CD4-positive, alpha-beta T cell (primary cell): ENCODE data around the gene ADGRB3. TPM values are rescaled to one million over a fixed set of nuclear protein-coding genes. Genes with fewer than 3 reads are reported as not detected.

ENCODE experiments used
- ATAC-seq: fragments of 200-7000 bp; cut with Tn5 transposase; one replicate; pipeline ENCODE4 v1.10.0; 2022; ENCODE audit warnings: mild to moderate bottlenecking; ENCODE audit not compliant: poor library complexity
- CTCF ChIA-PET: fragments of 350-600 bp; sonication (Branson Sonifier 250); formaldehyde crosslinking; loops from one replicate; lab custom pipeline; 2021; ENCODE audit warnings: antibody characterized with exemption, inconsistent platforms; lab: Charles Lee
- POLR2A ChIA-PET: fragments of 350-600 bp; sonication (Branson Sonifier 250); formaldehyde crosslinking; loops from one replicate; lab custom pipeline; 2021; ENCODE audit warnings: antibody characterized with exemption, inconsistent platforms; lab: Charles Lee
- DNase-seq, 14 experiments: peaks; one replicate each; pipeline ENCODE4 v3.0.0-alpha.2; 2013 to 2020; ENCODE audit warnings: mixed read lengths in 2 of 14
- H3K27ac ChIP-seq, 2 donors: one replicate each; pipeline versions ENCODE4 v1.5.1 to v1.7.0; 2013; ENCODE audit warnings: low read length in 2 of 2, low read depth in 1 of 2, mild to moderate bottlenecking in 1 of 2
- H3K27me3 ChIP-seq, 2 experiments: 1 replicate in 1 of 2; 2 replicates in 1 of 2; pipeline versions ENCODE4 v1.6.1 to v1.7.0; 2013; ENCODE audit warnings: low read length in 2 of 2, control low read depth in 1 of 2, mild to moderate bottlenecking in 1 of 2, moderate library complexity in 1 of 2; ENCODE audit not compliant: insufficient read depth in 2 of 2, control insufficient read depth in 1 of 2
- H3K36me3 ChIP-seq: one replicate; pipeline ENCODE4 v1.6.1; 2013; ENCODE audit warnings: low read length, control low read depth; ENCODE audit not compliant: insufficient read depth
- H3K4me1 ChIP-seq: one replicate; pipeline ENCODE4 v1.6.1; 2013; ENCODE audit warnings: low read length, control low read depth; ENCODE audit not compliant: insufficient read depth
- H3K4me3 ChIP-seq: one replicate; pipeline ENCODE4 v1.5.1; 2013; ENCODE audit warnings: mild to moderate bottlenecking, low read length, moderate library complexity
- H3K9me3 ChIP-seq, 2 experiments: 1 replicate in 1 of 2; 2 replicates in 1 of 2; pipeline versions ENCODE4 v1.6.1 to v1.7.0; 2013; ENCODE audit warnings: low read length in 2 of 2, mild to moderate bottlenecking in 2 of 2, control low read depth in 1 of 2, moderate library complexity in 1 of 2; ENCODE audit not compliant: control insufficient read depth in 1 of 2, insufficient read depth in 1 of 2
- H3K27ac Mint-ChIP-seq: one replicate; pipeline ENCODE4 v1.8.0; 2020; ENCODE audit warnings: mixed read lengths
- H3K27me3 Mint-ChIP-seq: one replicate; pipeline ENCODE4 v1.8.0; 2021; ENCODE audit warnings: mixed read lengths
- H3K36me3 Mint-ChIP-seq: one replicate; pipeline ENCODE4 v1.8.0; 2021; ENCODE audit warnings: low read depth, mixed read lengths
- H3K4me1 Mint-ChIP-seq: one replicate; pipeline ENCODE4 v1.8.0; 2021; ENCODE audit warnings: low read depth, mixed read lengths
- H3K4me3 Mint-ChIP-seq: one replicate; pipeline ENCODE4 v1.8.0; 2020; ENCODE audit warnings: mild to moderate bottlenecking, mixed read lengths
- H3K9me3 Mint-ChIP-seq: one replicate; pipeline ENCODE4 v1.8.0; 2020; ENCODE audit warnings: mixed read lengths
- intact Hi-C, 2 experiments: fragments of 100-400 bp; cut with DNase I in 1 of 2; cut with micrococcal nuclease in 1 of 2; formaldehyde crosslinking; loops; one replicate each; pipeline versions ENCODE4 v1.15.1 to v1.9.0; 2023 to 2025; cut with DNase I, micrococcal nuclease
- total RNA-seq, 174 experiments: library from RNA in 2 of 174; stranded (reverse) in 2 of 174; gene quantifications; one replicate each; pipeline ENCODE4 v1.2.3 and lab custom pipeline; 2021 to 2026
- TF ChIP-seq, protein P1 (sequence below): fragments of 200-600 bp; IDR thresholded peaks from one replicate; pipeline ENCODE4 v1.8.0; 2022; ENCODE audit warnings: antibody characterized with exemption, mild to moderate bottlenecking

ADGRB3 gene
- total RNA-seq, 2 experiments from 2014 or later = not detected

DNA sequence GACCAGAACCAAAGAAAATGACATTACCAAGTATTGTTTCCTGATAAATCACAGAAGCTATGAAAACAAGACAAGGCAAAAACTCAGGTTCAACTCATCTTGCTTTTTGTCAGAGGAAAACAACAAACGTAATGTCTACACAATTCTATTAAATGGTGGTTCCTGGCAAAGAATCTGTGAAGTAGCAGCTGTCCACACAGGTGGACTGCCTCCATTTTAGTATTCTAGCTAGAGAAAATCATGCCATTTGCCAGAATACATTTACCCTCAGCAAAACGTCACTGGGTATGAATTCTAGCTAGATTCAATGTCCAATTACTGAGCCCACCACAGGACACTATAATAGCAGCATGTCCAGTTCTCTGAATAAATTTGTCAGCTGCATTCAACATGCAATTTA is 125.4 kb downstream of the ADGRB3 start:
- H3K36me3 ChIP-seq = no peaks in the 10 kb centered on the region
- Mint-ChIP-seq H3K36me3 (no peaks in the 10 kb centered on the region), H3K9me3 (no peaks in the 10 kb centered on the region), H3K27me3 (no peaks in the 10 kb centered on the region), H3K4me1 (no peaks in the 10 kb centered on the region), H3K4me3 (no peak overlapping the region), H3K27ac (no peak overlapping the region)
- no peak for DNase-seq
- ChIA-PET POLR2A (no interaction called here), CTCF (no interaction called here)
- no peak for ATAC-seq
- TF ChIP-seq, protein P1, sequence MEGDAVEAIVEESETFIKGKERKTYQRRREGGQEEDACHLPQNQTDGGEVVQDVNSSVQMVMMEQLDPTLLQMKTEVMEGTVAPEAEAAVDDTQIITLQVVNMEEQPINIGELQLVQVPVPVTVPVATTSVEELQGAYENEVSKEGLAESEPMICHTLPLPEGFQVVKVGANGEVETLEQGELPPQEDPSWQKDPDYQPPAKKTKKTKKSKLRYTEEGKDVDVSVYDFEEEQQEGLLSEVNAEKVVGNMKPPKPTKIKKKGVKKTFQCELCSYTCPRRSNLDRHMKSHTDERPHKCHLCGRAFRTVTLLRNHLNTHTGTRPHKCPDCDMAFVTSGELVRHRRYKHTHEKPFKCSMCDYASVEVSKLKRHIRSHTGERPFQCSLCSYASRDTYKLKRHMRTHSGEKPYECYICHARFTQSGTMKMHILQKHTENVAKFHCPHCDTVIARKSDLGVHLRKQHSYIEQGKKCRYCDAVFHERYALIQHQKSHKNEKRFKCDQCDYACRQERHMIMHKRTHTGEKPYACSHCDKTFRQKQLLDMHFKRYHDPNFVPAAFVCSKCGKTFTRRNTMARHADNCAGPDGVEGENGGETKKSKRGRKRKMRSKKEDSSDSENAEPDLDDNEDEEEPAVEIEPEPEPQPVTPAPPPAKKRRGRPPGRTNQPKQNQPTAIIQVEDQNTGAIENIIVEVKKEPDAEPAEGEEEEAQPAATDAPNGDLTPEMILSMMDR = no peak
- no peaks in the 10 kb centered on the region for H3K9me3 ChIP-seq
- no peak overlapping the region for H3K27ac ChIP-seq
- intact Hi-C loops = no loop called here
- H3K4me3 ChIP-seq = no peak overlapping the region
- no peaks in the 10 kb centered on the region for H3K4me1 ChIP-seq
- no peaks in the 10 kb centered on the region for H3K27me3 ChIP-seq

DNA sequence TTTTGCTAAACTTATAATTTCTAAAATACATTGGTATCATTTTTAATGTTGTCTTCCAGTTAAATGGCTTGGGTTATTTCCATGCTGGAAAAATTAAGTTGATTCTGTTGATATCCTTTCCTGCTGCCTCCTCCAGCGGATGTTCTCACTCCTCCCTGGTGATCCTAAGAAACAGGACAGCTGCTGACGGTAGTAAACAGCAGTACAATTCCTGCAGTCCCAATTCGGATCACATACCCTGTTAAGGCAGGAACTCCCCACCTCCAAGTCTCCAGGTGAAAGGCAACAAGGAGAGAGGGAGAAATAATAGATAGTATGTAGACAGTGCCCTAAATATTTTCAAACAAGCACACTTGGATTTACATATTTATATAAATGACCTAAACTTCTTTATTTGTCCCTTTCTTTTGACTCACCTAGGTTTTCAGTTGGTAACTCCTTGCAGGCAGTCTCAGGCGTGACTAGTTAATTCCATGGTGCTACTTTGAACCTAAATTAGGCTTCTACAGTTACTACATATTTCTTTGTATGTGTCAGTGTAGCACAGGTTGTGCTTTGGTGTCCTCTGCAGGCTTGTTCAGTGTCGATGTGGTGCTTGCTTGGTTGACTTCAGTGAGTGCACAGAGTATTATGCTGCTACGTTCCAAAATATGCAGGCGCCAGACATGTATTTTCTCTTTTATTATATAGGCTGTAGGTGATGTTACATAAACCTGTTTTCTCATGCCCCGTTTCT is 126.0 kb downstream of the ADGRB3 start:
- intact Hi-C loops = no loop called here

DNA sequence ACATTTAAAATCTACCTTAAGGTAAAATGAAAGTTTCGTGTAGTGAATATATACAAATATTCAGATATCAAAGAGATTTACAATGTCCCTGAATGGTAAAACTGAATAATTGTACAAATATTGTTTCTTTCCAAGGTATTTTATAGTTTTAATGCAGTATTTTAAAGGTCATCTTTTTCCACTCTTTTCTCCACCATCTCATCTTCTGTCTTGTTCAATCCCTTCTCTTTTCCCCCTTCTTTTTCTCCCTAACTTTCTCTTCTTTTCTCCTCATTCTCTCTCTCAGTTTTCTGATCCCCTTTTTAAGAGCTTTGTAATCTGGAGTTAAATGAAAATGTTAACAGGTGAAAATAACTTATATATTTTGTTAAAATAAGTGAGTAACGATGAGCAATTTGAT is 126.9 kb downstream of the ADGRB3 start:
- no peak for ATAC-seq
- H3K27ac Mint-ChIP-seq = no peak overlapping the region
- H3K27me3 Mint-ChIP-seq = no peaks in the 10 kb centered on the region
- TF ChIP-seq, protein P1 = no peak
- intact Hi-C loops = no loop called here
- DNase-seq = no peak
- Histone ChIP-seq H3K4me3 (no peak overlapping the region), H3K4me1 (no peaks in the 10 kb centered on the region), H3K9me3 (no peaks in the 10 kb centered on the region), H3K27me3 (no peaks in the 10 kb centered on the region), H3K36me3 (no peaks in the 10 kb centered on the region), H3K27ac (no peak overlapping the region)
- ChIA-PET CTCF (no interaction called here), POLR2A (interaction anchor here (0.7 kb wide), 1 partner anchor 644 kb away, joined by 3 read pairs; no protein-coding TSS in a partner anchor)
- H3K36me3 Mint-ChIP-seq = no peaks in the 10 kb centered on the region
- H3K4me1 Mint-ChIP-seq = no peaks in the 10 kb centered on the region
- H3K4me3 Mint-ChIP-seq = no peak overlapping the region
- no peaks in the 10 kb centered on the region for H3K9me3 Mint-ChIP-seq

More for the DNA sequence above, 126.0 kb downstream of the ADGRB3 start:
- no peaks in the 10 kb centered on the region for H3K9me3 ChIP-seq
- DNase-seq = no peak
- Mint-ChIP-seq H3K4me3 (no peak overlapping the region), H3K9me3 (no peaks in the 10 kb centered on the region), H3K27me3 (no peaks in the 10 kb centered on the region), H3K36me3 (no peaks in the 10 kb centered on the region), H3K27ac (no peak overlapping the region), H3K4me1 (no peaks in the 10 kb centered on the region)
- TF ChIP-seq, protein P1 = no peak
- ATAC-seq = no peak
- no peak overlapping the region for H3K27ac ChIP-seq
- H3K4me3 ChIP-seq = no peak overlapping the region
- ChIA-PET POLR2A (no interaction called here), CTCF (no interaction called here)
- H3K27me3 ChIP-seq = no peaks in the 10 kb centered on the region
- H3K4me1 ChIP-seq = no peaks in the 10 kb centered on the region
- no peaks in the 10 kb centered on the region for H3K36me3 ChIP-seq
